GM12801 (cell line): ENCODE results near the gene GRHL1.

Source experiments
- TF ChIP-seq, protein P1 (sequence below): IDR thresholded peaks from one replicate; pipeline ENCODE4 v1.5.1; 2011; ENCODE audit warnings: control low read depth; ENCODE audit not compliant: insufficient read length; ENCODE audit errors: extremely low read depth

Gene GRHL1

DNA sequence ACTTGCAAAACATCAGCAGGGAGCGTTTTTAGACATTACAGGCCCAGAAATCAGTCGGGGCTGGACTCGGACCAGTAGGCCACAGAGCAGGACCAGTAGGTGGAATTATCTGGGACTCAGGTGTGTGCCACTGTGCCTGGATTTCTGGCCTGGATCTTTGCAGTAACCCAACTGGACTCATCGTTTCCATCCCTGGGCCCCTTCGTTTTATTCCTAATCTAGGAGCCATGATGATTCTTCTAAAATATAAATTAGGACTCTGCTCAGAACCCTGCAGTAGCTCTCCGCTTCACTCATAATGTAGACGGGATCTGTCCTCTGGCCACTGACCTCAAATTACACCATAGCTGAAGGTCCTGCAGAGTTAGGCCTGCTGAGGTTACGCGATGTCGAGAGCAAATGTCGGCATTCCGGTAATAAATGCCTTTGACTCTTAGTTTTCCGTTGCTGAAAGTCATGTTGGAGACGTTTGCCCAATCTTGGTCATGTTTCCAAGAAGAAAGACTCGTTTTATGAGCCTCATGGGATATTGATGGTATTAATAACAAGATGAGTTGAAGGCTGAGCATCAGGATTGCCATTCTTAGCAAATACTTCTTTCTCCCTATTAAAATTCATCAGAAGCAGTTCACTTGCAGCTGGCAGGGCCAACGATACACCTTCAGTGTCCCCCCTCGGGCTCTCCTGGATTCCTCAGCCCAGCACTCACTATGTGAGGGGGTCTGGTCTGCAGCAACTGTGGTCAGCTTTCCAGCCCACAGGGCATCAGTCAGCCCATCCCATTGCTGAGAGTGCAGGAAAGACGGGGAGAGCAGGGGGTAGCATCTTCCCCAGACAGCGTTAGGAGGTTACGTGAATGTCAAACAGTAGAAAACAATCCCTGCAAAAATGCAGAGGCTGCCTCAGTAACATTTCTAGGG lies 52.0 kb downstream of the GRHL1 start:
- TF ChIP-seq, protein P1, sequence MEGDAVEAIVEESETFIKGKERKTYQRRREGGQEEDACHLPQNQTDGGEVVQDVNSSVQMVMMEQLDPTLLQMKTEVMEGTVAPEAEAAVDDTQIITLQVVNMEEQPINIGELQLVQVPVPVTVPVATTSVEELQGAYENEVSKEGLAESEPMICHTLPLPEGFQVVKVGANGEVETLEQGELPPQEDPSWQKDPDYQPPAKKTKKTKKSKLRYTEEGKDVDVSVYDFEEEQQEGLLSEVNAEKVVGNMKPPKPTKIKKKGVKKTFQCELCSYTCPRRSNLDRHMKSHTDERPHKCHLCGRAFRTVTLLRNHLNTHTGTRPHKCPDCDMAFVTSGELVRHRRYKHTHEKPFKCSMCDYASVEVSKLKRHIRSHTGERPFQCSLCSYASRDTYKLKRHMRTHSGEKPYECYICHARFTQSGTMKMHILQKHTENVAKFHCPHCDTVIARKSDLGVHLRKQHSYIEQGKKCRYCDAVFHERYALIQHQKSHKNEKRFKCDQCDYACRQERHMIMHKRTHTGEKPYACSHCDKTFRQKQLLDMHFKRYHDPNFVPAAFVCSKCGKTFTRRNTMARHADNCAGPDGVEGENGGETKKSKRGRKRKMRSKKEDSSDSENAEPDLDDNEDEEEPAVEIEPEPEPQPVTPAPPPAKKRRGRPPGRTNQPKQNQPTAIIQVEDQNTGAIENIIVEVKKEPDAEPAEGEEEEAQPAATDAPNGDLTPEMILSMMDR, result no peak

DNA sequence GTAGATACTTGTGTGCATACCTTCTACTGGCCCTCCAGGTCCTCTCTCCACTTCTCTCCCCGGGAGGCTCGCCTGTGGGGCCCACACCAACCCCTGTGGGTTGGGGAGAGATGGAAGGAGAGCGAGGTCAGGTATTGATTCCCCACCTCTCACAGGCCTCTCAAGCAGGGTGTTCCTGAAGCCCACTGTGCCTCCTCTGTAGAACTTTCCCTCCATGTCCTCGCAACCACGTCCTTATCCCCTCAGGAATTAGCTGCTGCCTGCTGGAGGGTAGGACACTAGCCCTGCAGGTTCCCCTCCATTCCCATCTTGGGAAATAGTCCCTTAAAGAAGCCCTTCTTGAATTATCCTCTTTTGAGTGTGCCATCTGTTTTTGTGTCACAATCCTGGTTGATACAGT lies 52.9 kb downstream of the GRHL1 start:
- TF ChIP-seq, protein P1, result no peak

DNA sequence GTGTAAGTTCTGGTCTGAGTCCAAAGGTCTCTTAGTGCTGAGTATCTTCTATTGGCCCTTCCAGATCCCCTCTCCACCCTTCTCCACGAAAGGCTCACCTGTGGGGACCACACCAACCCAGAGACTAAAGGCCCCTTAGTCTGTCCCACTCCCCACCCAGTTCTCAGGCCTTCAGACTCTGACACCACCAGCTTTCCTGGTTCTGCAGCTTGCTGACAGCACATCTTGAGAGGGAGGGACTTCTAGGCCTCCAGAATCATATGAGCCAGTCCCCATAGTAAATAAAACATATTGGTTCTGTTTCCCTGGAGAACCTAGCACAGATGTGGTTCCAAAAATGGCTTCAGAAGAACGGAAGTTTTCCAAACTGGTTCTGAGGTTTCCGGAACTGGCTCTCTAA lies 53.3 kb downstream of the GRHL1 start:
- TF ChIP-seq, protein P1, result no peak

DNA sequence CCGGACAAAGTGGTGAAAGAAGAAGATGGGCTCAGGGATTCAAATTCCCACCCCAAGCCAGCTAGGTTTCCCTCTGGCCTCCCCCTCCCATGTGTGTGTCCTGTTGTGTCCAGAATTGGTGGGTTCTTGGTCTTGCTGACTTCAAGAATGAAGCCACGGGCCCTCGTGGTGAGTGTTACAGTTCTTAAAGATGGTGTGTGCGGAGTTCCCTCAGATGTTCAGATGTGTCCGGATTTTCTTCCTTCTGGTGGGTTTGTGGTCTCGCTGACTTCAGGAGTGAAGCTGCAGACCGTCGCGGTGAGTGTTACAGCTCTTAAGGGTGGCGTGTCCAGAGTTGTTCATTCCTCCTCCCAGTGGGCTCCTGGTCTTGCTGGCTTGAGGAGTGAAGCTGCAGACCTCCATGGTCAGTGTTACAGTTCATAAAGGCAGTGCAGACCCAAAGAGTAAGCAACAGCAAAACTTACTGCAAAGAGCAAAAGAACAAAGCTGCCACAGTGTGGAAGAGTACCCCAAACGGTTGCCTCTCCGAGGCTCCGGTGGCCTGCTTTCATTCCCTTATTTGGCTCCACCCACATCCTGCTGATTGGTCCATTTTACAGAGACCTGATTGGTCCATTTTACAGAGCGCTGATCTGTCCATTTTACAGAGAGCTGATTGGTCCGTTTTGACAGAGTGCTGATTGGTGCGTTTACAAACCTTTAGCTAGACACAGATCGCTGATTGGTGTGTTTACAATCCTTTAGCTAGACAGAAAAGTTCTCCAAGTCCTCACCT lies 54.2 kb downstream of the GRHL1 start:
- TF ChIP-seq, protein P1, result no peak

DNA sequence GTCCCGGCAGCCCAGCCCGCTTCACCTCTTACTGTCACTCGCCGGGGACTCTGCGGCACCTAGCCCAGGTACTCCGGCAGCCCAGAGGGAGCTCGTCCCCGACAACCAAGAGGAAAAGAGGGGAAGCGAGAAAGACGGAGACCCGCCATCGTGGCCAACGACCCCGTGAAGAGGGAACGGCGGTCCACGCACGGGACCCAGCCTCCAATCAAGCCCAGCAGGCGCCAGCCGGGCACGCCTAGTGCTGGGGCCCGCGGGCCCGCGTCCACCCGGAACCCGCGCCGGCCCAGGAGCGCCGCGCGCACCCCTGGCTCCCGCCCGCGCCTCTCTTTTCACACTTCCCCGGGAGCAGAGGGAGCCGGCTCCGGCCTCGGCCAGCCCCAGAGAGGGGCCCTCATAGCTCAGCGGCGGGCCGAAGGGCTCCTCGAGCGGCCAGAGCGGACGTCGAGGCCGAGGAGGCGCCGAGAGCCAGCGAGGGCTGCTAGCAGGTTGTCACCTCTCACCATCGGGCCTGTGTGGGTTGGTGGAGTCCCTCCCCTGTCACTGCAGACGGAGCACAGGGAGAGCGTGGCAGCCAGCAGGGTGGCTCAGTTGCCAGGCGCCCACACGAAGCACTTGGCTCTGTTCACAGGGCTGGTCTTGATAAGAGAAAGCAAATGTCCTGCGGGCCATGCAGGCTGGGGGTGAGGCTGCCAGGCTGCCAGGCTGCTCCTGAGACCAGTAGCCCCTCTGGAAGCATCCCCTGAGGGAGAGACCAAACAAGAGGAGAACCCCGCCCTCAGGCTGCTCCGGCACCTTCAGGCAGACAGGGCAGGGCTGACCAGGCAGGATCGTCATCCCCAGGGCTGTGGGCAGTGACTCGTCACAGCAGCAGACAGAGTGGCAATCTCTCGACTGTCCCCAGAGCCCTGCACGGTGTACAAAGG lies 55.0 kb downstream of the GRHL1 start:
- TF ChIP-seq, protein P1, result no peak

DNA sequence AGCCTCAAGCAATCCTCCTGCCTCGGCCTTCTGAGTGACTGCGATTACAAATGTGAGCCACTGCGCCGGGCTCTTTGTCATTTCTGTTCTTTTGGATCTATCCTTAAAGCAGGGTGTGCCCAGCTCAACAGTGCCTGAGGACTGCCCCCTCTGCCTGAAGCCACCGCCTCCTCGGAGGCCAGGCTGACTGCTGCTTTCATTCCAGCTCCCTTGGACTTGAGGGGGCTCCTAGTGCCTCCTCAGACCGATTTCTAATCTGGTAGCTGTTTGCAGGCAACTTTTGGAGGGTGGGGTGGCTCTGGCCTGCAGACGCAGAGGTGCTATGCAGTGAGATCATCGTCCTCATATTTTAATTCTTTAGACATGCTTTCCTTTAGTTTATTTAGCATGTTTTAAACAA lies 55.9 kb downstream of the GRHL1 start:
- TF ChIP-seq, protein P1, result no peak
